CD14-positive monocyte (primary cell): ENCODE data around the gene CNIH3. TPM values are rescaled to one million over a fixed set of nuclear protein-coding genes. Genes with fewer than 3 reads are reported as not detected.
"Not testable (repeated sequence)": the region's sequence is repeated elsewhere in the genome, so short reads cannot be mapped to it uniquely, and the experiment has no call there.

Source experiments
- DNase-seq, 3 donors: peaks; one replicate each; pipeline ENCODE4 v3.0.0-alpha.2; 2011 to 2022
- H2AFZ ChIP-seq: 2 replicates; pipeline ENCODE4 v1.6.0; 2012; ENCODE audit warnings: mild to moderate bottlenecking, low read depth, low read length, inconsistent platforms; ENCODE audit not compliant: insufficient read depth, poor library complexity, severe bottlenecking
- H3K27ac ChIP-seq, 2 donors: 1 replicate in 1 of 2; 2 replicates in 1 of 2; pipeline ENCODE4 v1.5.1; 2012 to 2013; ENCODE audit warnings: low read length in 2 of 2, control low read depth in 1 of 2, inconsistent platforms in 1 of 2, low read depth in 1 of 2, mild to moderate bottlenecking in 1 of 2
- H3K27me3 ChIP-seq, 2 donors: one replicate each; pipeline versions ENCODE4 v1.6.0 to v1.6.1; 2011 to 2013; ENCODE audit warnings: low read length in 2 of 2; ENCODE audit not compliant: control insufficient read depth in 2 of 2, insufficient read depth in 2 of 2
- H3K36me3 ChIP-seq, 2 donors: replicated peaks in 1 of 2; 1 replicate in 1 of 2; 2 replicates in 1 of 2; pipeline versions ENCODE4 v1.5.1 to v1.6.1; 2012 to 2013; ENCODE audit warnings: low read length in 2 of 2, control low read depth in 1 of 2, inconsistent platforms in 1 of 2, mild to moderate bottlenecking in 1 of 2; ENCODE audit not compliant: insufficient read depth in 2 of 2, control insufficient read depth in 1 of 2
- H3K4me1 ChIP-seq, 2 donors: 1 replicate in 1 of 2; 2 replicates in 1 of 2; pipeline versions ENCODE4 v1.5.1 to v1.6.1; 2012 to 2013; ENCODE audit warnings: low read length in 2 of 2, control low read depth in 1 of 2, inconsistent platforms in 1 of 2, mild to moderate bottlenecking in 1 of 2, moderate library complexity in 1 of 2; ENCODE audit not compliant: insufficient read depth in 2 of 2, control insufficient read depth in 1 of 2
- H3K4me2 ChIP-seq: replicated peaks from 2 replicates; pipeline ENCODE3; 2012; ENCODE audit warnings: low read length, moderate library complexity, mild to moderate bottlenecking; ENCODE audit not compliant: poor library complexity, severe bottlenecking; ENCODE audit errors: extremely low read depth
- H3K4me3 ChIP-seq, 3 experiments: fragments of 200-600 bp in 1 of 3; sonication (generic) in 1 of 3; replicated peaks in 1 of 3; 1 replicate in 2 of 3; 2 replicates in 1 of 3; pipeline ENCODE4 v1.5.1; 2011 to 2013; ENCODE audit warnings: low read length in 3 of 3, mild to moderate bottlenecking in 3 of 3, control low read depth in 2 of 3, low read depth in 2 of 3, inconsistent platforms in 1 of 3, moderate library complexity in 1 of 3
- H3K79me2 ChIP-seq: 2 replicates; pipeline ENCODE4 v1.6.0; 2012; ENCODE audit warnings: mild to moderate bottlenecking, control low read depth, inconsistent platforms, low read length, moderate library complexity; ENCODE audit not compliant: insufficient read depth
- H3K9ac ChIP-seq: 2 replicates; pipeline ENCODE4 v1.6.0; 2017; ENCODE audit warnings: low read length, mild to moderate bottlenecking; ENCODE audit not compliant: insufficient read depth, poor library complexity, severe bottlenecking
- H3K9me3 ChIP-seq, 2 donors: replicated peaks in 1 of 2; 1 replicate in 1 of 2; 2 replicates in 1 of 2; pipeline versions ENCODE4 v1.5.1 to v1.6.1; 2012 to 2013; ENCODE audit warnings: low read length in 2 of 2, control low read depth in 1 of 2; ENCODE audit not compliant: control insufficient read depth in 1 of 2, insufficient read depth in 1 of 2
- H4K20me1 ChIP-seq: 2 replicates; pipeline ENCODE4 v1.6.0; 2012; ENCODE audit warnings: mild to moderate bottlenecking, low read length, control low read depth, moderate library complexity; ENCODE audit not compliant: insufficient read depth
- H3K27ac Mint-ChIP-seq, 7 donors: one replicate each; pipeline ENCODE4 v1.8.0; 2020; ENCODE audit warnings: mild to moderate bottlenecking in 7 of 7, mixed read lengths in 7 of 7, moderate library complexity in 6 of 7, inconsistent platforms in 2 of 7
- H3K27me3 Mint-ChIP-seq, 3 donors: one replicate each; pipeline ENCODE4 v1.8.0; 2021 to 2022; ENCODE audit warnings: low read depth in 3 of 3, mild to moderate bottlenecking in 3 of 3, mixed read lengths in 3 of 3, moderate library complexity in 3 of 3, inconsistent platforms in 1 of 3
- H3K36me3 Mint-ChIP-seq, 2 donors: one replicate each; pipeline ENCODE4 v1.8.0; 2020; ENCODE audit warnings: mixed read lengths in 2 of 2, inconsistent platforms in 1 of 2, mild to moderate bottlenecking in 1 of 2
- H3K4me1 Mint-ChIP-seq: one replicate; pipeline ENCODE4 v1.8.0; 2020; ENCODE audit warnings: mild to moderate bottlenecking, mixed read lengths
- H3K4me3 Mint-ChIP-seq, 2 donors: one replicate each; pipeline ENCODE4 v1.8.0; 2020; ENCODE audit warnings: mild to moderate bottlenecking in 2 of 2, mixed read lengths in 2 of 2, moderate library complexity in 1 of 2
- H3K9me3 Mint-ChIP-seq, 7 donors: one replicate each; pipeline ENCODE4 v1.8.0; 2020 to 2022; ENCODE audit warnings: mixed read lengths in 7 of 7, mild to moderate bottlenecking in 6 of 7, moderate library complexity in 6 of 7, inconsistent platforms in 2 of 7
- CTCF ChIP-seq: fragments of 200-600 bp; IDR thresholded peaks from one replicate; pipeline ENCODE4 v1.8.0; 2022; ENCODE audit warnings: antibody characterized with exemption, mild to moderate bottlenecking
- WGBS: methylation state at CpG from one replicate; pipeline ENCODE4 v1.1.5; 2013; ENCODE audit warnings: missing lambda C conversion rate; ENCODE audit not compliant: insufficient coverage; 5-methylcytosine and 5-hydroxymethylcytosine counted together
- intact Hi-C, 2 donors: fragments of 100-400 bp; cut with micrococcal nuclease; formaldehyde crosslinking; loops; one replicate each; pipeline versions ENCODE4 v1.15.0 to v1.15.1; 2023
- polyA plus RNA-seq, 3 donors: library from polyadenylated mRNA; depleted of rRNA in 1 of 3; unstranded in 2 of 3; stranded (reverse) in 1 of 3; fragments of 300-500 nt in 2 of 3; fragments of >200 nt in 1 of 3; fragmentation: Illumina TruSeq in 2 of 3; gene quantifications; 1 replicate in 2 of 3; 2 replicates in 1 of 3; pipeline ENCODE4 v1.2.3, GENCODE V29; 2012 to 2021

CNIH3 gene
- polyA plus RNA-seq, 3 donors: 0.37 TPM; not detected in 2

DNA sequence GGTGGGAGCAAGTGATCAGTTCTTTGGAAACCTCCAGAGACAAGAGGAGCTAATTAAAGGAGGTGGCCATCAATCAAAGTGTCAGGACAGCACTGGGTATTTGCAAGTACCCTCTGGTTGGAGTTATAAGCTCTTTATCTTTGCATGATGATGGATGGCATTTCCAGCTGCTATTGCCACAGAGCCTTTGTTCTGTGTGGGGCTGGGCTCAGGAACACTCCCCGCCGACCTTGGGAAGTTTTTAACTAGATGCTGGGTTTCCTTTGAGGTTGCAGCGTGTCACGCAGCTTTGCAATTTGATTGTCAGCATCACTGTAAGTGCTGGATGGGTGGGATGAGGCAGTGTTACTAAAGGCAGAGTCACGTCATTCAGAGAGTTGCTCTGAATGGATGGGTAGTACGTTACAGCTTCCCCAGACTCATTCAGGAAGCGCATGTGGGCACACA is 68.9 kb downstream of the CNIH3 start:
- Histone ChIP-seq H3K9ac (no peak overlapping the region), H3K4me1 (no peaks in the 10 kb centered on the region), H3K4me3 (no peak overlapping the region), H3K9me3 (no peaks in the 10 kb centered on the region), H3K79me2 (no peaks in the 10 kb centered on the region), H2AFZ (no peak overlapping the region), H3K4me2 (no peak overlapping the region), H3K36me3 (no peaks in the 10 kb centered on the region), H4K20me1 (no peaks in the 10 kb centered on the region), H3K27ac (no peak overlapping the region), H3K27me3 (no peaks in the 10 kb centered on the region)
- TF ChIP-seq CTCF: no peak
- Mint-ChIP-seq H3K27me3 (peaks cover 4 to 8% (median 5%) of the 10 kb centered on the region in 3 donors), H3K36me3 (no peaks in the 10 kb centered on the region), H3K9me3 (peaks cover 0 to 10% (median 0%) of the 10 kb centered on the region in 7 donors), H3K4me1 (no peaks in the 10 kb centered on the region), H3K4me3 (no peak overlapping the region), H3K27ac (no peak overlapping the region)
- intact Hi-C loops: no loop called here
- no peak for DNase-seq
- 17% methylated on average over 7 of the region's 7 CpGs for WGBS

DNA sequence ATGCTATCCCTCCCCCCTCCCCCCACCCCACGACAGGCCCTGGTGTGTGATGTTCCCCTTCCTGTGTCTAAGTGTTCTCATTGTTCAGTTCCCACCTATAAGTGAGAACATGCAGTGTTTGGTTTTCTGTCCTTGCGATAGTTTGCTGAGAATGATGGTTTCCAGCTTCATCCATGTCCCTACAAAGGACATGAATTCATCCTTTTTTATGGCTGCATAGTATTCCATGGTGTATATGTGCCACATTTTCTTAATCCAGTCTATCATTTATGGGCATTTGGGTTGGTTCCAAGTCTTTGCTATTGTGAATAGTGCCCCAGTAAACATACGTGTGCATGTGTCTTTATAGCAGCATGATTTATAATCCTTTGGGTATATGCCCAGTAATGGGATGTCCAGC is 70.0 kb downstream of the CNIH3 start:
- H3K79me2 ChIP-seq, H3K4me1 ChIP-seq, H3K4me1 Mint-ChIP-seq, H3K4me3 ChIP-seq, H3K27ac ChIP-seq, H3K27me3 ChIP-seq, H3K36me3 ChIP-seq, DNase-seq, H3K4me2 ChIP-seq, H3K9ac ChIP-seq, H3K27ac Mint-ChIP-seq, H4K20me1 ChIP-seq, H3K4me3 Mint-ChIP-seq, H3K36me3 Mint-ChIP-seq, H3K9me3 Mint-ChIP-seq, H3K9me3 ChIP-seq, intact Hi-C loops, H2AFZ ChIP-seq, H3K27me3 Mint-ChIP-seq: not testable (repeated sequence)
- WGBS: no CpG with 5 or more reads among the region's 3 CpGs
